Sigmoid colon (tissue), 4 donors: ENCODE results near the gene NFIA.

Source experiments
- EP300 ChIP-seq, 4 donors: sonication (generic); formaldehyde crosslinking; IDR thresholded peaks; one replicate each; pipeline ENCODE4 v1.6.1; 2017; ENCODE audit warnings: antibody characterized with exemption in 4 of 4
- POLR2A ChIP-seq, 2 donors: fragments of 450-650 bp; IDR thresholded peaks; one replicate each; pipeline ENCODE4 v1.6.1; 2016; ENCODE audit warnings: antibody characterized with exemption in 2 of 2, mild to moderate bottlenecking in 2 of 2, moderate library complexity in 2 of 2
- POLR2AphosphoS5 ChIP-seq, 4 donors: sonication (generic); formaldehyde crosslinking; IDR thresholded peaks; one replicate each; pipeline ENCODE4 v1.6.1; 2017; ENCODE audit warnings: antibody characterized with exemption in 4 of 4
- TF ChIP-seq, protein P1 (sequence below), 4 experiments: fragments of 450-650 bp in 3 of 4; fragments of 200-600 bp in 1 of 4; IDR thresholded peaks; one replicate each; pipeline ENCODE4 v1.5.1; 2016 to 2019; ENCODE audit warnings: antibody characterized with exemption in 4 of 4, mild to moderate bottlenecking in 3 of 4, moderate library complexity in 2 of 4

GRCh38 chr1:61425040-61425439, 342.7 kb downstream of the NFIA start:
- TF ChIP-seq, protein P1, sequence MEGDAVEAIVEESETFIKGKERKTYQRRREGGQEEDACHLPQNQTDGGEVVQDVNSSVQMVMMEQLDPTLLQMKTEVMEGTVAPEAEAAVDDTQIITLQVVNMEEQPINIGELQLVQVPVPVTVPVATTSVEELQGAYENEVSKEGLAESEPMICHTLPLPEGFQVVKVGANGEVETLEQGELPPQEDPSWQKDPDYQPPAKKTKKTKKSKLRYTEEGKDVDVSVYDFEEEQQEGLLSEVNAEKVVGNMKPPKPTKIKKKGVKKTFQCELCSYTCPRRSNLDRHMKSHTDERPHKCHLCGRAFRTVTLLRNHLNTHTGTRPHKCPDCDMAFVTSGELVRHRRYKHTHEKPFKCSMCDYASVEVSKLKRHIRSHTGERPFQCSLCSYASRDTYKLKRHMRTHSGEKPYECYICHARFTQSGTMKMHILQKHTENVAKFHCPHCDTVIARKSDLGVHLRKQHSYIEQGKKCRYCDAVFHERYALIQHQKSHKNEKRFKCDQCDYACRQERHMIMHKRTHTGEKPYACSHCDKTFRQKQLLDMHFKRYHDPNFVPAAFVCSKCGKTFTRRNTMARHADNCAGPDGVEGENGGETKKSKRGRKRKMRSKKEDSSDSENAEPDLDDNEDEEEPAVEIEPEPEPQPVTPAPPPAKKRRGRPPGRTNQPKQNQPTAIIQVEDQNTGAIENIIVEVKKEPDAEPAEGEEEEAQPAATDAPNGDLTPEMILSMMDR (IDR thresholded peaks at IDR 0.05): no peak
- TF ChIP-seq EP300 (IDR thresholded peaks at IDR 0.05) (no peak), POLR2AphosphoS5 (IDR thresholded peaks at IDR 0.05) (no peak), POLR2A (IDR thresholded peaks at IDR 0.05) (no peak)
